GM19324 (cell line): Measurements from ENCODE around the gene CDH13.
"Not testable (repeated sequence)": the region's sequence is repeated elsewhere in the genome, so short reads cannot be mapped to it uniquely, and the experiment has no call there.

Source experiments
- ATAC-seq: cut with Tn5 transposase; IDR thresholded peaks from one replicate; pipeline ENCODE4 v1.9.1; 2021; ENCODE audit warnings: mild to moderate bottlenecking, moderate library complexity; ENCODE audit not compliant: unreplicated experiment, low FRiP score

The CDH13 gene

DNA sequence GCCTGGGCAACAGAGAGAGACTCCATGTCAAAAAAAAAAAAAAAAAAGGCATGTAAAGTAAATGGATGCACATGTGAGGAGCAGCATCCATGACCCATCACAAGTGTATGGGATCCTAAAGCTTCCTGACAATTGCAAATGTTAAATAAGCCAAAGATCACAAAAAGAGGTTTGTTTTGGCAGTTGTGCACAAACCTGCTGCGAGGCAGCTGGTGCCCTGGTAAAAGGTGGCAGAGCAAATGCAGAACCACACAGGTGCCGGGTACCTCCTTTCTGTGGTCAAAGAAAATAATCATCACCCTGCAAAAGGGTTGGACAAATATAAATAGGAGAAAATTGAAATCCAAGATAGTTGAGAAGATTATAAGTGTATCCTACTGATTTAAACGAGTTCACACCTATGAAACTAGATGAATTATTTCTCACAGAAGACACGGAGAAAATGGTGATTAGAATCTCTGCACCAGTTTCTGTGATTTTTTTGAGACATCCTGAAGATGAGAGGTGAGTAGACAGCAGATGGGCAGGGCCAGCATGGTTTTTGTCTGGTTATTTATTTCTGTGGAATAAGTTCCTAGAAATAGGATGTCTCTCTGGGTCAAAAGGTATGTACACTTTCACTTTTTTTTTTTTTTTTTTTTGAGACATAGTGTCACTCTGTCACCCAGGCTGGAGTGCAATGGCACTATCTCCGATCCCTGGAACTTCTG is 291.3 kb downstream of the CDH13 start:
- ATAC-seq = no peak

DNA sequence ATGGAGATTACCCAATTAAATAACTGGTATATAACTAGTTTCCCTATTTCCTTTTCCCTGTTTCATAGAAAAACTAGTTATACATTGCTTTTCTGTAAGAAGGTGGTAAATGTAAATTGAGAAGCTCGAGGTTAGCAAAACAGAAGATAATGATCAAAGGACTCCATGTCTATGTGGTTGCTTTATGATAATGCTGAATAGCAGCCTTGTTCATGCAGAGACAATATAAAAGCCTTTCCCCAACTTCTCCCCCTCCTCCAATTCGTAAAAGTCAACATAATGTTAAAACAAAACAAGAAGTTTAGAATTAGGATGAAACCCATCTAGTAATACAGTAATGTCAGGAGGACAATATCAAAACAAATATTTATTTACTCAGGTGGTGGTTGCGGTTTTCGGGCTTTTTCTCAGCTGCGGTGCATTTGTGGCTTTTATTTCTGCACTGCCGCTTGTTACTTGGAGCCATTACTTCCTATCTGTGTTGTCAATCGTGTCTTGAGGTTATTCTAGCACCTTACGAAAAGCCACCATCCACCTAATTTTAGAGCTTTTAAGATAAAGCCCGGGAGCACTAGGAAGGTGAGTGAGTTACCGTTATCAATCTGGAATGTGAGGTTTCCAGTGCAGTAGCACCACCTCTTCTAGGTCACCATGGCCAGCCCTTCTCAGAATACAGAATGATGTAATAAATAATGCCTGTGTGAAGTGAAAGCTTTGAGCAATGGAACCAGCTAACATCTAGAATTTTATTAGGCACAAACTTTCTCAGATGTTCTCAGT is 297.5 kb downstream of the CDH13 start:
- ATAC-seq = no peak

DNA sequence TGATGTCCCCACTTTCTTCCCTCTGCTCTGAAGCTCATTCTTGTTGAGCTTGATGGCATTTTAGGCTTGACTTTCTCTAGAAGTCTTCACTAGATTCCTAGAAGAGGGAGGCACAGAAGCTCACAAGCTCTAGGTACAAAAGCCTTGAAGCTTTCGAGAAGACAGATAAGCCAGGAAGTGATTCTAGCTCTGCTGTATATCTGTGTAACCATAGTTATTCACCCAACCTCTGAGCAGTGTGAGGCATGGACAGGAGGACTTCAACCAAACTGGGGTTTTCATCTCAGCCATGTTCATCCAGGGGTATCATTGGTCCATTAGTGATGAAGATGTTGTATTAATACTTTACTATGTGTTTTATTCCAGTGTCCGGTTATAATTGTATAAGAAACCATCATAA is 299.7 kb downstream of the CDH13 start:
- no peak for ATAC-seq

DNA sequence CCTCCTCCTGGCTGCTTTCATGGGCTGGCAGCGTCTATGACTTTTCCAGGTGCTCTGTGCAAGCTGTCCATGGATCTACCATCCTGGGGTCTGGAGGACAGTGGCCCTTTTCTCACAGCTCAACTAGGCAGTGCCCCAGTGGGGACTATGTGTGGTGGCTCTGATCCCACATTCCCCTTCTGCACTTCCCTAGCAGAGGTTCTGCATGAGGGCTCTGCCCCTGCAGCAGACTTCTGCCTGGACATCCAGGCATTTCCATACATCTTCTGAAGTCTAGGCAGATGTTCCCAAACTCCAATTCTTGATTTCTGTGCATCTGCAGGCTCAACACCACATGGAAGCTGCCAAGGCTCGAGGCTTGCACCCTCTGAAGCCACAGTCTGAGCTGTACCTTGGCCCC is 307.2 kb downstream of the CDH13 start:
- not testable (repeated sequence) for ATAC-seq

DNA sequence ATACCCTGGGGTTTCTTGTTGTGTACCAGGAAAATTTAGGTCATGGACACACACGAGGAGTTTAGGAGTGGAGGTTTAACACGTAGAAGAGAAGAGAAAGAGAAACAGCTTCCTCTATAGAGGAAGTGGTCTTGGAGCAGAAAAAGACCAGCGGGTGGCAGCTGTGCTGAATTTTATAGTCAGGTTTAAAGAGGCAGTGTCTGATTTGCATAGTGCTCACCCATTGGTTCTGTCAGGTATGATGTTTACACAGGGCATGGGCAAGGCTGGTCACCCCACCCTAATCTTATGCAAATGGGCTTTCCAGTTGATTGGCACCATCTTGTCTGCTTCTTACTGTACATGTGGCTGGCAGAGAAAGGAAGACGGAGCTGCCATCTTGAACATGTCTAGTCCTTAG is 309.0 kb downstream of the CDH13 start:
- no peak for ATAC-seq

DNA sequence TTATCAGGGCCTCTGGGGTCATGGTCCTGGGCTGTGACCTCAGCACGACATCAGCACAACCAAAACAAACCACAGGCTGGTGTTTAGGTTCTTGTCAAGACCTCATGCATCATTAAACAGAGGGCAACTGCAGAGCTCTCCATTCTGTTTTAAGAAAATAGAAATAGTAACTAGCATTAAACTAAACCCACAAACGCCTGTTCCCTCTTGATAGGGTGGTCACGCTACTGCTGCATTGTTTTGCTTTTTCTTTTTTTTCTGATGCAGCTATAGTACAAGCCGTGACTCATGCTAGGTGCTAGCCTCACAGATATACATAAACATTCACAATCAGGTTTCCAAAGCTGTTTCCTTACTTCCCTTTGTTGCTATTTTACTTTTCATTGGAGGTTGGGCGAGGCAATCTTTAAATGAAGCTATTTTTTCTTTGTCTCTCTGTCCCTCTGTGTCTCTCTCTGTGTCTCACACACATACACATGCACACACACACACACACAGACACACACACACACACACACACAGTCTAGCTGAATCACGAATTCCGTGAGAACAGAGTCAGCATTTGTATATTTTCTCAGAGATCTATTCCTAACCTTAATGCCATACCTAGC is 310.3 kb downstream of the CDH13 start:
- ATAC-seq = no peak

DNA sequence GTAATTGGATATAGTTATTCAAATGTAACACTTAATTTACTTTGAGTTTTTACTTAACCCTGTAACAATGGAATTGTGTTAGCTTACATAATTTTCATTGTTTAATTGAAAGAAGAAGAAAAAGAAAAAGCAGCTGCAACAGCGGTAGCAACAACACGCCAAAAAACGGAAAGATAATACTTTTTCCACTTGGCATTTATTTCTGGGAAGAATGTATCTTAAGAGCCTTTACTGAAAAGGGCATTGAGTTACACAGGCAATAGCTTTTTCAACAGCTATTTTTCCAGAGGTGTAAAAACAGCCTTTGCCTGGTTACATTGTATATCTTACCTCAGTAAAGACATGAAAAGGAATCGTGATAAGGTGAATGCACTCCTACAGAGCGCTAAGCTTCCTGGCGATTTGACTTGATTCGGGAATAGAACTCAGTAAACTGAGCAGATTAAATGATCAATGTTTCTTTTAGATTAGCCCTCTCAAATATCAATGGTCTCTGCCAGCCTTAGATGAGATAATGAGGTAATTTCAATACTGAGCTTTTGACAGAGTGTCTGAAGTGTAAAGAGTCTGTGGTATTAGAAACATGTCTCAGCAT is 311.3 kb downstream of the CDH13 start:
- ATAC-seq = no peak

DNA sequence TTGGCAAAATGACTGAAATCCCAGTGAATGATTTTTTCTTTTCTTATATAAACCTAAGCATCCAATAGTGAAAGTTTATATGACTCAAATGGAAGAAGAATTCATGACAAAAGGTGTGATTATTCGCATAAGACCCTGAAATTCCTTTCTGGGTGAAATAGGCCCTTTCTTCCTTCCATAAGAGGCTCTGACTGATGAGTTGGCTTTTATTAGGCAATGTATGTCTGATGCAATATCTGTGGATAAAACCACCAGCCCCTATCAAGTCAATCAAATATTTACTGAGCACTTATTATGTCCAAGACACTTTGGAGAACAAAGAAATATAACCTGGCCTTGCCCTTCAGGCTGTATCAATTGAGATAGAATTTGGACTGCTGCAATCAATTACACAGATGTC is 316.6 kb downstream of the CDH13 start:
- no peak for ATAC-seq

DNA sequence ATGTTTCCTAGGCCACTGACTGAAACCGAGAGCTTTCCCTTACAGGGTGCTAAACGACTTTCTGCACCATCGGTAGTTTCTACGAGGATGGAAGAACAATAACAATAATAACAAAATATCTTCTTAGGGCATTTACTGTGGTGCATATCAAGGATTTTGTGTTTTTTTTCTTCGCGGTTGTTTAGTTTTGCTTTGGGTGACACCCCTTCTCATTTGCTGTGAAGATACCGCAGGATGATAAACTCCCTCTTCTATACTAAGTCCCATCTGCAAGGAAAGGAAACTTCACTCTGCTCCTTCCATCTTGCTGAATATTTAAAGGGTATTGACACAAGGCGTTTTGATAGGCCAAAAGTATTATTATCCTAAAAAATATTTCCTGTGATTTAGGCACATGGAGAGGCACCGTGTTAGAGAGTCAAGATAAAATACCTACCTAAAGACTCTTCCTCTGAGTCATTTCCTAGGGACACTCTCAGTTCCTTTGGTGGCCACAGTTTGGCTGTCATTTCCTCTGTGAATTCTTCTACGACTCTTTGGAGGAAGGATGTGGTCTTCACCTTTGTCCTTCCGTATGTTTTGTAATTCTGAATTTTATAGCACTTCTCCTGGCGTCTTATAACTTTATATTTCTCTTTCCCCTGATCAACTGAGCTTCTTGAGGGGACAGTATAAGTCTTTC is 318.8 kb downstream of the CDH13 start:
- ATAC-seq = no peak

DNA sequence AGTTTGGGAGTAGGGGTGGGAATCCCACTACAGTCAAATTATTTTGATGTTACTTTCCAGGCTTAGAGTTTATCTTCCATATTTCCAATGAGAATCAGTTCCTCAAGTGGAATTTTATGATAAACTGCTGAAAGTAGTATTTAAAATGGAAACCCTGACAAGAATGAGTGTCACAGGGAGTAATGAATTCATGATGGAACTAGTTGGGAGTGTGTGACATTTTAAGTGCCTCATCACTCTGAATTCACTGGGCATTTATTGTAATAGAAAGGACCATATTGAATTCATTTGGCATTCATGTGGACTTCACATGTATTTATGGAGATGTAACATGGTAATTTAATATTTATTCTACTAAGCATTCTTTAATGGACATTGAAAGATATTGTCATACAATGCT is 320.9 kb downstream of the CDH13 start:
- no peak for ATAC-seq

DNA sequence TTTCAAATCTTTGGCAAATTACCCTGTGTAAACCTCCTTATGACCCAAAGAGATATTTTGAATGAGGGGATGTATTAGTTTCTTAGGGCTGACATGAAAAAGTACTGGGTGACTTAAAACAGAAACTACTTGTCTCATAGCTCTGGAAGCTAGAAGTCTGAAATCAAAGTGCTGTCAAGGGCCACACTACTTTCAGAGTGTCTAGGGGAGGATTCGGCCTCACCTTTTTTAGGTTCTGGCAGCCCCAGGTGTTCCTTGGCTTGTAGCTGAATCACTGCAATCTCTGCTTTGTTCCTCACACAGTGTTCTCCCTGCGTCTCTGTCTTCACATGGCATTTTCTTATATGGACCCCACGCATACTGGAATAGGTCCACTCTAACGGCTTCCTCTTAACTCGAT is 322.2 kb downstream of the CDH13 start:
- ATAC-seq = no peak

DNA sequence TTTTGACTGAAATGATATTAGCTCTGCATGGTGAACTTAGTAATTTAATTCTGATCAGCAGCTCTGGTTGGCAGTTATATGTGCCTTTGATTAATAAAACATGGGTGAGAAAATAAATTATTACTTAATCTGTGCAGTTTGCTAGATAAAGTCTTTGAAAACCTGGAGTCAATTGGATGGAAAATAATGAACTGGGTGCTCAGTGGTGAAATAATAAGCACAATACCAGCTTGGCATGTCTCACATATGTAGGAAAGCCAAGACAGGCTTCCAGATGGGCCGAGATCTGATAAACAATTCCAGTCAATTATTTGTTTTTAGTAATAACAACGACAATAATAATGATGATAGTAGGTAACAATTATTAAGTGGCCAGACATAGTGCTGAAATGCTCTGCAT is 326.7 kb downstream of the CDH13 start:
- no peak for ATAC-seq

DNA sequence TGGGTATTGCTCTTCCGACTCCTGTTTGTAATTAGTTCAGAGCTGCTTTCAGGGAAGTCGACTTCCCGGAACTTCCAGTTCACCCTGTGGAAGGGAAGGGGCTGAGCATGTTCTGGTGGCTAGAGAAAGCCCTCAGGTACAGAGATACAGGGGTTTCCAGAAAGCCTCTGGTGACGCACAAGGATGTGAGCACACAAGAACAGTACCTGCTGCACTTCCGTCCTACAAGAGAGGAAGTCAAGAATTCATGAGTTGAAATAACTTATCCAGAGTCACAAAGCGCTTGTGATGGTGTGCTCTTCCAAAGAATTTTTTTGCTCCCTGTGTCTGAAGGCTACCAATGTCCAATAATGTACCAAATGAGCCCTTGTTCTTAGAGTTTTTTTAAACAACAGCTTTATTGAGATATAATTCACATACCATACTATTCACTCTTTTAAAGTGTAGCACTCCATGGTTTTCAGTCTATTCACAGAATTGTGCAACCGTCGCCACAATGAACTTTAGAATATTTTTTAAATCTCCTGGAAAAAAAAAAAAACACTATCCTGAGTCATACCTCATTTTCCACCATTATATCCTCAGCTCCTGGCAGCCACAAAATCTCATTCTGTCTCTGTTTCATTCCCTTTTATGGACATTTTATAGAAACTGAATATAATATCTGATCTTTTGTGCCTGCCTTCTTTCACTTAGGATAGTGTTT is 327.6 kb downstream of the CDH13 start:
- ATAC-seq = no peak

DNA sequence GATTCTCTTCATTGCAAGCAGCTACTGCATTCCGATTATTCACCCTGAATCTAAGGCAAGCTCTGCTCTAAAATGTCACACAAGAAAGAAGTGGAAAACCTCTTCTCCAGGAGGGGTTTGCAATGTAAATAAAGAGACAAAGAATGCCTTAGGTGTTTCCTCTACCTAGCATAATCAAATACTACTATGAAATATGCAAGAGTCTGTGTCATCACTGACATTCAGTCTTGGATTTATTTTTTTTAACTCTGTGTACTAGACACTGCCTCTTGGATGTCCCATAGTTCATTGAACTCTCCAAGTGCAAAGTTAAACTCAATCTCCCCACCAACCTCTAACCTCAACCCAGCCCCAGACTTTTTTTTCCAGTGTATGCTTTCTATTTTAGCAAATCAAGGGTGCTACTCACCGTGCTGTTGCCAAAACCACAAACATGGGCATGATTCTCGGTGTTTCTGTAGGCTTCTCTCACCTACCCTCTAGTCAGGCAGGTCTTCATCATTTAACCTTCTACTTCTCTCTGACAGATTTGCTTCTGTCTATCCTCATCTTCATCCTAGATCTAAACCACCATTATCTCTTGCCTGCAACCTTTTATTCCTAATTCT is 329.1 kb downstream of the CDH13 start:
- no peak for ATAC-seq

DNA sequence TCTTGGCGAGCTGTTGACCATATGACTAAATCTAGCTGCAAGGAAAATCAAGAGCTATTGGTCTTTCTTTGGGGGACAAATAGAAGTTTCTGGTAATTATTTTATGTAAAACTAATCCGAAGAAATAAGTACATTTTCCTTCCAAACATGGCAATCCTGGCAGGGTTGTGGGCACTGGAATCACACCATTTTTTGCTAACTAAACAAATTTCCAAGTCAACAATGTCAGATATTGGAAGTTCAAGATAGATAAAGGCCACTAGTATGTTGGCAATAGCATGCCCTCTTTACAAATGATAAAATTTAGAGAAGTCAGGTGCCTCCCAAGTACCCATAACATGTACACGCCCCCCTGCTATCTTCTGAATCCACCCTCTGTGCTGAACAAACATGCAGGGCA is 330.4 kb downstream of the CDH13 start:
- no peak for ATAC-seq

DNA sequence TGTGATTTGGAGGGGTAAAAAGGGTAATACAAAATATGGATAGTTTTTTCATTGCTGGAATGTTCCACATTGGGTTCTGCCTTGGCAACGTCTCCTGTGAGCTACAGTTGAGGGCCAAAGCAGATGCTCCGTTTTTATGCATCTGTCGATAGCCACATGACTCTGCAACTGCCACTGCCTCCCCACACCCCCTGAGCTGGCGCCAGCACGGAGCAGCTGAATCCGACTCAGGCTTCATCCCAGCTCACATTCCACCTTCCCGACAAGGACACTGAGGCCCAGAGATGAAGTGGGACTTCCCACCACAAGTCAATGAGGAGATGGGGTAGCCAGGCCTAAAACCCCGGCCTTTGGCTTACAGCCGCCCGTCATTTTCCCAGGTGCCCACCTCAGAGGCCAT is 334.1 kb downstream of the CDH13 start:
- no peak for ATAC-seq

DNA sequence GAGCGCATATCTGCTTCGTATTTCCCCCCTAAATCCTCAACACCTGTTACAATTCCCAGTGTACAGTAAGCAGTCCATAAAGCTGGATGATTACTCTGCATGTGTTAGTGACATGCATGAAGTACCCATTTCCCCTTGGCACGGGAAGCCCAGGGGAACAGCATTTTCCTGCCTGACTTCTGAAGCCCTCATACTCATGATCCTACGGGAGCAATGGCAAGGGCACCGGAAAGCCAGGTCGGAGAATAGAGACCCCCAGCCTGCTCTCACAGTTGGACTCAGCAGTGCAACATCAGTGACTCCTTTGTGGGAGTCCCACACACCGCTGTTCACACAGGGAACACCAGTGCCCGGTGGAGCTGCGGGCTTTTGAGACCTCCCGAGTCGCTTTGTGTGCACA is 336.9 kb downstream of the CDH13 start:
- no peak for ATAC-seq

DNA sequence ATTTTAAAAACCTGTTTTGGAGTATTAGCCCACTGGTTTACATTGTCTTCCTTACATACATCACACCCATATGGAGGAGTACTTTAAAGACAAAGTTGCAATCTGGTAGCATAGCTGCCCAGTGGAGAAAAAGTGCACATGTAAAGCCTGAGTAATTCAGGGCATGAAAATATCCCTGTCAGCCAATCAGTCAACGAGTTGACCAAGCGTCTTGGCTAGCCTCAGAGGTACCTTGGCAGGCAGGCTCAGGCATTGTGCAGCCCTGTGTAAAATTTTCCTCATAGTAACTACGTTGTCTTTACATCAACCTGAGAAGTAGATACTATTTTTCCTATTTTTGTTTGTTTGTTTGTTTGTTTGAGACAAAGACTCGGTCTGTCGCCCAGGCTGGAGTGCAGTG is 339.0 kb downstream of the CDH13 start:
- no peak for ATAC-seq

DNA sequence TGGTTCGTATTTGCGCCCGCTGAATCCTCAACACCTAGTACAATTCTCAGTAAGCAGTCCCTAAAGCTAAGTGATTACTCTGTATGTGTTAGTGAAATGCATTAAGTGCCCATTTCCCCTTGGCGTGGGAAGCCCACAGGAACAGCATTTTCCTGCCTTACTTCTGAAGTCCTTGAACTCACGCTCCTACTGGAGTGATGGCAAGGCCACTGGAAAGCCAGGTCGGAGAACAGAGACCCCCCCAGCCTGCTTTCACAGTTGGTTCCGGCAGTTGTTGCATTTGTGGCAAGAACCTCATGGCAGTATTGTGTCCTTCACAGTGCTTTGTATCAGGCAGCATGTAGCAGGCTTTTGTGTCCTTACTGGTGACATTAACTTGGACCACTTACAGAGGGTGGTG is 340.7 kb downstream of the CDH13 start:
- no peak for ATAC-seq

DNA sequence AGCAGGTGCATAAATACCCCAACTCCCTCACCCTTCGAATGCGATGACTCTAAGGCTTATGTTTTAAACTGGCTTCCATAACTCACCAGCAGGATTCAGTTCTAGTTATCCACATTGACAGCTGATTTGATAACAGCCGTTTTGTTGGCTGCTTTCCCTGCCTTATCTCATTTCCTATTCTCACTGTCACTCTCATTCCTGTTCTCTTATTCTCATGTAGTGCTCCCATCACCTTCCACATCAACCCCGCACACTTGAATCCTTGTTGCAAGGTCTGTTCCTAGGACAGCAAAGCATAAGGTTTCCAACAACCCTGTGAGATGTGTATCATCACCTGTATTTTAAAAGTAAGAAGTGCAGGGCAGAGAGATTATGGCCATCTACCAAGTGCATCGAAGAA is 344.4 kb downstream of the CDH13 start:
- no peak for ATAC-seq
